COLO668 (cell line): ENCODE data around the gene FAM193B.
A peak's percentile ranks its signal among the peaks of the same experiment; 100 is the strongest.

Experiments used
- DNase-seq: peaks from one replicate; lab custom pipeline; 2025; ENCODE audit not compliant: unreplicated experiment; lab: John Stamatoyannopoulos, UW

The FAM193B gene

GRCh38 chr5:177501874-177502678, 52.3 kb downstream of the FAM193B start:
- no peak for DNase-seq

DNA sequence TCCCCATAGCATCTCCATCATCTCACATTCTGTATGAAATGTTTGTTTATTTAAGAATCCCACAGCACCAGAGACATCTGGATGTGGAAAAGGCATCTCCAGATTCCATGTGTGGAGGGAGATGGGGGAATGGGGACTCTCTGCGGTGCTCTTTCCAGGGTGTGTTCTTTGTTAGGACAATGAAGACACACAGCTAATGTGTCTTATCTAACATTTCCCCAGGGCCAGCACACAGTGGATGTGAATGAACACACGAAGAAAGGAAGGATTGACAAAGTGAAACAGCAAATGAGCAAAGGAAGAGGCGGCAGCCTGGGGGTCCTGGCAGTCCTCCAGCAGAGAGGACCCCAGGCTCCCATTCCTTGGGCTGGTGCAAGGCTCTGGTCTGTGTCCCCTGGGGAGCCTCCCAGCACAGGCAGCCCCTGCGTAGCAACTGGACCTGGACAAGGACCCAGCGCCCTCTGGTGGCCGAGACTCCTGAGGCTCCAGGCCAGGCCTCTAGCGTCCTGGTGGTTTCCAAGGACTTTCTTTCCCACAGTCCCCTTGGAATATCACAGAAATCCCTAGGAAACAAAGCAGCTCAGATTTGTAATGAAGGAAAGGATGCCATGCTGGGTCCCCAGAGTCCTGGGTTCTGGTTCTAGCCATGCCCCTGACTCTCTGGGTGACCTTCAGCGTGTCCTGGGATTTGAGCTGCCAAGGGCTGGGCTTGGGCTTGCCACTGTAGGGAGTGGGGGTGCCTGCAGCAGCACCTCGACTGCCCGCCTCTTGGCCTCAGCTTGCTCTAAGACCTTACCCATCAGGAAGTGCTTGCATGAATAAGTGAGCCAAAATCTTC, 53.5 kb downstream of the FAM193B start:
- peak; percentile 74 for DNase-seq

- no peak for DNase-seq
These were observed 54.5 kb downstream of the FAM193B start for GRCh38 chr5:177499842-177500241.

GRCh38 chr5:177498013-177498787, 56.2 kb downstream of the FAM193B start:
- peak; percentile 30 for DNase-seq

- peak; percentile 83 for DNase-seq
These were observed 56.9 kb downstream of the FAM193B start, which contains the start of gene PDLIM7 for GRCh38 chr5:177497292-177498012. Gene PDLIM7, minus strand, starts transcription at chr5:177497604. Its CDS starts 1,092 bp downstream, at chr5:177496512.

DNA sequence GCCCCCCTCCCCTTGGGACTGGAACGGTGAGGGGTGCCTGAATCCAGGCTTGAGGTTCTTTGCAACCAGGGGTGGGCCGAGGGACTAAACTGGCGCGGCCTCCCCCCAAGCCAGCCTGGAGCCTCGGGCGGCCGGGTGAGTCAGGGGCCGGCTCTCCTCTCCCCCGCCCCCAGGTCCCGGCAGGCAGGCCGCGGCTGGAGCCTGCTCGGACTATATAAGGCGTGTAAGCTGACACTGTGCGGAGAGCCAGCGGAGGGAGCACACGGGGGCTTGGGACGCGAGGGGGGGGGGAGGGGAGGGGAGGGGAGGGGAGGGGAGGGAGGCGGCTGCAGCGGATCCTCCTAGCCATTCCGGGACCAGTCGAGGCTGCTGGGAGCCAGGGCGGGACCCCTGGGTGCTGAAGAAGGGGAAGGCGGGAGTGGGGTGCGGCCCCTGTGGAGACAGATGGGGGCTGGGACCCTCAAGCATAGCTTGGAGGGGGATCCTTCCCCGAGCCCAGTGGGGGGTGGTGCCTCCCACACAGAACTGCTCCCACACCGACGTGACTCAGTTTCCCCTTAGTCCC, 57.6 kb downstream of the FAM193B start:
- DNase-seq, result peak; percentile 38

DNA sequence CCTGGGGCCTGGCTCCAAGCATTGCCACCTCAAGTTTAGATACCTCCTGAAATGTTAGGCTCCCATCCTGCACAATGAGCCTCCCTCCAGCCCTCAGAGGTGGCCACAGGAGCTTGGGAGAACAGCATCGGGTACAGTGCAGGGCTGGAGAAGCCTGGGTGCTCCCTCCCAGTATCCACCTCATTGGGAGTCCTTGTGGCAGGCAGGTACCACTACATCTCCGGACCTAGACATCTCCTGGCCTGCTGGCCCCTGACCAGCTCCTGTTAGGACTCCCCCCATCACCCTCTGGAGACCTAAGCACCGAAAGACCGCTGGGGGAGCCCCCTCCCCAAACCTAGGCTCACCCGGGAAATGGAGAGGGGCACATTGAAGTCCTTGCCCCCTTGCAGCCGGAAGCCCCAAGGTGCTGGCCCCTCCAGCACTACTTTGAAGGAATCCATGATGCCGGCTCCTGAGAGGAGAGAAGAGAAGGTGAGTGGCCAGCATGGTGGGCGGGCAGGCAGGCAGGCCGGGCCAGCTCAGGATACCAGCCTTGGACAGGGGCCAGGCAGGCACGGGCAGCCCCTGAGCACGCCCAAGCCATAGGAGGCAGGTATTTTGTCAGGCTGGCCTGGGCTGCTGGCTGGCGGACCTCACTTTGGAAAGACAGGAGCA, 58.2 kb downstream of the FAM193B start:
- DNase-seq, result peak; percentile 11

GRCh38 chr5:177495243-177496060, 58.9 kb downstream of the FAM193B start:
- DNase-seq, result no peak

DNA sequence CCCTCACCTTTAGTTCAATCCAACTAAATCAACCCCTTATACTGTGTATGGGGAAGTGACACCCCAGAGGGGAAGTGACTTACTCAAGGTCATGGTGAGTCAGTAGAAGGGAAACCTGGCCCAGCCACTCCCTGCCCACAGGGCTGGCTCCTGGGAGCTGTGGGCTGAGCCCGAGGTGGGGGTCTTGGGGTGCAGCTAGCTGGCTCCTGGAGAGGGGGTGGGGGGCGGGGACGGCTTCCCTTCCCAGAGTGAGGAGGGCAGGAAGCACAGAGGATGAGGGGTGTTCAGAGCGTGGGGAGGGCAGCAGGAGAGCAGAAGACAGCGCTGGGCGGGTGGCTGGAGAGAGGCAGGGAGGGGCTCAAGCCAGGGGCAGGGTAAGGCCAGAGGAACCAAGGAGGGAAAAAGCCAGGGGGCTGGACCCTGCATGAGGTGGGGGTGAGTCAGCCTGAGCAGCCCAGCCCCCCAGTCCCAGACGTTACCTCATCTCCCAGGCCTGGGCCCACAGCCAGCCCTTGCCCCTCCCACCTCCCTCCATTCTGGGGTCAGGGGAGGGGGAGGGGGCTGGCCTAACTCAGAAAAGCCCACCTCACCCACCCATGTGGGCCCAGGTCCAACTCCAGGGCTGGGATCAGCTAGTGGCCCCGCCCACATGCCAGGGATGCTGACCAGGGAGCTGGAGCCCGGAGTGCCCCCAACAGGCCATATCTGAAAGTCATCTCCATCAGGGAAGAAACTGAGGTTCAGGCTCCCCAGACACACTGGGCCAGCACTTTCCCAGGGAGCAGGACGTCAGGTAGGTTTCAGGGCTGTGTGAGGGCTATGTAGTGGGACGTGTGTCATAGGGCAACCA, 59.8 kb downstream of the FAM193B start:
- no peak for DNase-seq

DNA sequence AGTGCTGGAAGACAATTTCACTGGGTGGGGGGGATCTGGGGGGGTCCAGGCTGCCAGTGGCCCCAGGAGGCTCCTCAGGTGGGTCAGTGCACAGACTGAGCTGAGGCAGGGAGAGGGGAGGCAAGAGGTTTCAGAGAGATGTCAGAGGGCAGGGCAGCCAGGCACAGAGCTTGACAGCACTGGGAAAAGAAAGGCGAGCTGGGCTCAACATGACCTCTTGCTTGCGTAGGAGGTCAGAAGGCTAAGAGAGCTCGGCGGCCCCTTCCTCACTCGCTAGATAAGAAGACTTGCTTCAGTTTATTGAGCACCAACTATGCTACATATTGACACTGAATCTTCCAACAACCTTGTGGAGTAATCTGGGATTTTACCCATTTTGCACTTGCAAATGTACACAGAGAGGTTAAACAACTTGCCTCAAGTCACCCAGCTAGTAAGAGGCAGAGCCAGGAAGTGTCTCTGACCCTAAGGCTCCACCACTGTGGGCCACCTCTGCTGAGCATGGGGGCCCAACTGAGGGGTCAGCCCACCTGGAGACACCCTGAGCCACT, 60.5 kb downstream of the FAM193B start:
- no peak for DNase-seq

DNA sequence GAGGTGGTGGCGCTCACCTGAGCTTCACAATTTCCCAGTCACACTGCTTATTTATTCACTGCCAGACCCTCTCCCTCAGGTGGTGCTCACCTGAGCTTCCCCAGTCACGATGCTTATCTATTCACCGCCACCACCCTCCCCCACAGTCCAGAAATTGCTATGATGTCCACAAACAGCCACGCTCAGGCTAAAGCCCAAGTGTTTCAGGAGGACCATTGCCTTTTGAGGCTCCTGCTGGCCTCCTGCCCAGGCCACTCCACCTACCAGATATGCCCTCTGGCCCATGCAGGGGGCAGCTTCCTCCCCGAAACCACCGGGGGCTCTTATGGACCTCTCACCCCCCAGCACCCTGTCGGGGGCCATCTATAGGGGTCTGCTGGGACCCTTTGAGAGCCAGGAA, 61.5 kb downstream of the FAM193B start:
- no peak for DNase-seq

DNA sequence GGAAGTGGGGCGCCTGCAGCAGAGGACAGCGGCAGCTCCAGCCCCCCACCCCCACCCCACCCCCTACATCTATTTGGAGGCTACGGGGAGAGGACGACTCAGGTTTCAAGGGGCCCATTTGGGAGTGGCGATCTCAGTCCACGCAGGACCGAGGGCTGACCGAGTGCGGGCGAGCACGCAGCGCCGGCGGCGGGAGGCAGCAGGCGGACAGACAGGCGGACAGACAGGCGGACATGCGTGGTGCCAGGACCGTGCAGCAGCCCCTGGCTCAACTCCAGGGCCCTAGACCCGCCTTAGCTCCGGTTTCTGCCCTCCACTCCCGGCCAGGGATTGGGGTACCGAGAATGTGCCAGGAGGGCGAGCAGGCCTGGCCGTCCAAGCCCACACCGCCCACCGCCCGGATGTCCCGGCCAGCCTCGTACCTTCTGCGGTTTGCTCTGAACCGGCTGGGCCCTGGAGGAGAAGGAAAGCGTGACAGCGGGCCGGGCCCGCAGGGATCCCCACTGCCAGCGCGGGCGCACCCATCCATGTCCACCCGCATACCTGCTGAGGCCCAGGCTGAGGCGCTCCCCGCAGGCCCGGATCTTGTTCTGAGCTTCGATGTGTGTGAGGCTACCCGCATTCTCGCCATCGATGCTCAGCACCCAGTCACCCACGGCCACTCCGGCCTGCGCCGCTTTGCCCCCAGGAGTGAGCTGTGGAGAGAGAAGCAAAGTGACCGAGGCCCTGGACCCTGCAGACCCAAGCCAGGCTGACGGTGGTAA, 62.2 kb downstream of the FAM193B start:
- no peak for DNase-seq

- peak; percentile 40 for DNase-seq
These were observed 62.9 kb downstream of the FAM193B start for GRCh38 chr5:177491429-177491945.

DNA sequence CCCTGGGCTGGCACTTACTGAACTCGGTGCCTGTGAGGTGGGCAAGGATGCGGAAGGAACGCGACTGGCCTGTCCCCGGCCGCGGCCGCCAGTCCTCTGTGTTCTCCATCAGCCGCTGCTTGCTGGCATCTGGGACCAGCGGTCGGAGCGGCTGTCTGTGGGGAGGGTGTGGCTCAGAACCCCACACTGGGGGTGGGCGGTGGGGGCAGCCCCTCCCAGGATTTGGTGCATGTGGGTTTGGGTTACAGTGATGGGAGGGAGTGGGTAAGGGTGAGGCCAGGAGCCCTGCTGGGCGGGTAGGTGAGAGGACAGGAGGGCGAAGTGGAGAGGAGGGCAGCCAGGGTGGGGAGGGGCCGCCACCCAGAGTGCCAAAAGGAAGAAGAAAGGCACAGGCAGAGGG, 63.4 kb downstream of the FAM193B start:
- no peak for DNase-seq

- no peak for DNase-seq
These were observed 63.9 kb downstream of the FAM193B start for GRCh38 chr5:177490311-177490991.

DNA sequence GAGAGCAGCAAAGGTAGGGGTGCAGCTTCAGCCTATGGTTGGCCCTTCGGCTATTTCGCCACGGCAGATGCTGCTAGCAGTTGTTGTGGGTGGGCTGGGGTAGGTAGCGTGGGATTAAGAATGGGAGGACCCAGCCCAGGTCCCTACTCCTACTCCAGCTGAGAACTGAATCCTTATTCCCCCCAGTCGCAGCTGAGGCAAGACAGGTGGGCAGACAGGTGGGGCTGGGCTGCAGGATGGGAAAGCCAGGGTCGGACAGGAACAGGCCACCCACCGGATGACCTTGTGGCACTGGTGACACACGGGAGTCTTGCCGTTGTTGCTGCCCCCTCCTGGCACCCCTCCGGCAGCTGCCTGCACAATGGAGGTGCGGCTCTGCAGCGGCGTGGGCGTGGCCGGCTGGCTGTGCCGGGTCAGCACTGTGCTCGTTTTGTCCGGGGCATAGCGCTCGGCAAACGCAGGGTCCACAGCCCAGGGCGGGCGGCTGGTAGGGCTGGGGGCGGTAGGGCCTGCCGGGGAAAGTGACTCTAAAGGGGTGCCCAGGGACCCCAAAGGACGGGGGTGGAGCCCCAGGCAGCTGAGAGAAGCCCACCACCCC, 65.1 kb downstream of the FAM193B start:
- peak; percentile 54 for DNase-seq
